IgD-negative memory B cell (primary cell): ENCODE data around the gene SCGB1D4. TPM values are rescaled to one million over a fixed set of nuclear protein-coding genes. Genes with fewer than 3 reads are reported as not detected.

Experiments used
- H3K27ac Mint-ChIP-seq, 3 donors: one replicate each; pipeline ENCODE4 v1.8.0; 2020 to 2022; ENCODE audit warnings: mild to moderate bottlenecking in 3 of 3, mixed read lengths in 3 of 3, moderate library complexity in 1 of 3
- H3K27me3 Mint-ChIP-seq: one replicate; pipeline ENCODE4 v1.8.0; 2021; ENCODE audit warnings: mixed read lengths
- H3K36me3 Mint-ChIP-seq: one replicate; pipeline ENCODE4 v1.8.0; 2020; ENCODE audit warnings: mild to moderate bottlenecking, mixed read lengths
- H3K4me1 Mint-ChIP-seq, 3 donors: one replicate each; pipeline ENCODE4 v1.8.0; 2020 to 2022; ENCODE audit warnings: mixed read lengths in 3 of 3, mild to moderate bottlenecking in 1 of 3
- H3K4me3 Mint-ChIP-seq, 4 donors: one replicate each; pipeline ENCODE4 v1.8.0; 2020 to 2022; ENCODE audit warnings: mild to moderate bottlenecking in 4 of 4, mixed read lengths in 4 of 4, moderate library complexity in 3 of 4
- H3K9me3 Mint-ChIP-seq, 3 donors: one replicate each; pipeline ENCODE4 v1.8.0; 2020 to 2021; ENCODE audit warnings: mixed read lengths in 3 of 3, mild to moderate bottlenecking in 1 of 3
- polyA plus RNA-seq: library from polyadenylated mRNA; unstranded; fragments of 300-500 nt; fragmentation: Illumina TruSeq; gene quantifications from one replicate; pipeline ENCODE4 v1.2.3, GENCODE V29; 2021

Gene SCGB1D4
- polyA plus RNA-seq, 1 donor from 2014 or later: not detected

DNA sequence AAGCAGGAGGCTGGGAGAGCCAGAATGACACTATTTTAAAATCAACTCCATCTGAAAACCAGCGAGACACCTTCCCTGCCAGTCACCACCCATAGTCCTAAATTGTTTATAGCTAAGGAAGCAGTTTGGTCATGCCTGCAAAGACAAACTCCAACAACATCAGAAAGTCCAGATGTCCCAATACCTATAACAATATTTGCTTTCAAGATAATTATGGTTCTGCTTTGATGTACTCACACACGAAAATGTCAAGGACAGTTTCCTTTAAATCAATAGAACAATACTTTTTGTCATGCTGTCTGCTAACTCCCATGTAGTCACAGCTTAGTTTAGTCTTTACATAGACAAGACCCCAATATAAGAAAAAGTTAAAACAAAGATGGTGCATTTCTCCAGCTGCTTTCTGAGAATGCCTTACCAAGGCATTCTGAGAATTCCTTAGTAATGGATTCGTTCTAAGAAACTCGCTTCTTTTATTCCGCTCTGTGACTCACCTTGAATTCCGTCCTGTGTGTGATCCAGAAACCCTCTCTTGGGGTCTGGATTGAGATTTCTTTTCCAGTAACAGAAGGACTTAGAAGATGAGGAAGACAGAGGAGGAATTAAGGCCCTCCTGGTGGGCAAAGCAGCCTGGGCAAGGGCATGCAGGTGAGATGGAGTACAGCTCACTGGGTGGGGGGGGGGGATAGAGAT is 38.5 kb downstream of the SCGB1D4 start:
- no peak overlapping the region for H3K27ac Mint-ChIP-seq
- no peaks in the 10 kb centered on the region for H3K4me1 Mint-ChIP-seq
- peaks cover 12% of the 10 kb centered on the region for H3K27me3 Mint-ChIP-seq
- H3K9me3 Mint-ChIP-seq: peaks cover 2 to 6% (median 6%) of the 10 kb centered on the region in 3 donors
- H3K36me3 Mint-ChIP-seq: peaks cover 2% of the 10 kb centered on the region
- H3K4me3 Mint-ChIP-seq: no peak overlapping the region

DNA sequence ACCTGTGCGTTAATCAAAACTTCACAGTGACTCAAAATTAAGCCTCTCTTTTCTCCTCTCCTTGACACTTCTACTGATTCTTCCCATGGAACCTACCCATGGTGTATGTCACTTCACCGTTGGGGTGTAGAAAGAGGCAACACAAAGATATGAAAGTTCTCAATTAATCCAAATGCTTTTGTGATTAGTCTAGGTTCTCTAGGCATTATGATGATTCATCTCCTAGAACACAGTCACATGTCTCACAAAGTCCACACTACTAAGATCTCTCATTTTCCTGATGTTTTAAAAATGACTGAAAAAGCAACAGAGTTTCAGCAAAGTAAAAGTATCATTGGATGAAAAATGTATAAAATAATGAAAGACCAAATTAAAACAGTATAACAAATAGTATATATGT is 42.6 kb downstream of the SCGB1D4 start:
- Mint-ChIP-seq H3K27me3 (peaks cover 11% of the 10 kb centered on the region), H3K4me3 (no peak overlapping the region), H3K27ac (no peak overlapping the region), H3K4me1 (no peaks in the 10 kb centered on the region), H3K36me3 (peaks cover 1% of the 10 kb centered on the region), H3K9me3 (peaks cover 5 to 32% (median 28%) of the 10 kb centered on the region in 3 donors)

DNA sequence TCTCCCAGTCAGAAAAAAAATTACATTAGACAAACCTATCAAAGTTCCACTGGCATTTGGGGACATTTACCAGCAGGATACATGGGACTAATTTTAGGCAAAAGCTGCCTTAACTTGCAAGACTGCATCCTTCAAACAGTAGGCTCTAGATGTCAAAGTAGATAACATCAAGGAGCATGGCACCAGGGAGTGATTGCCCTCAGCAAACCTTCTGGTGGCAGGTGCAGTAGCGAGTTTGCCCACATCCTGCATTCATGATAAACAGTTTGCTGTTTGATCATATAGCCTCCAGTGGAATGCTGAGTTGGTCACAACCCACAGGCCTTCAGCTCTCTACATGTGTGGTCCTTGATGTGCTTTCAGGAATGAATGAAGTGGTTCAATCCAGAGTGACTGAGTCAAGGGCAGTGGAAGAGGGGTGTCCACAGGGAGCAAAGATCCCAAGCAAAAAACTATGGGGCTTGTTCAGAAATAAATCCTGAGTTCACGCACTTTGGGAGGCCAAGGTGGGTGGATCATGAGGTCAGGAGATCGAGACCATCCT is 44.8 kb downstream of the SCGB1D4 start:
- peaks cover 13% of the 10 kb centered on the region for H3K27me3 Mint-ChIP-seq
- no peaks in the 10 kb centered on the region for H3K4me1 Mint-ChIP-seq
- H3K9me3 Mint-ChIP-seq: peaks cover 9 to 50% (median 45%) of the 10 kb centered on the region in 3 donors
- H3K27ac Mint-ChIP-seq: no peak overlapping the region
- H3K36me3 Mint-ChIP-seq: peaks cover 5% of the 10 kb centered on the region
- H3K4me3 Mint-ChIP-seq: no peak overlapping the region

DNA sequence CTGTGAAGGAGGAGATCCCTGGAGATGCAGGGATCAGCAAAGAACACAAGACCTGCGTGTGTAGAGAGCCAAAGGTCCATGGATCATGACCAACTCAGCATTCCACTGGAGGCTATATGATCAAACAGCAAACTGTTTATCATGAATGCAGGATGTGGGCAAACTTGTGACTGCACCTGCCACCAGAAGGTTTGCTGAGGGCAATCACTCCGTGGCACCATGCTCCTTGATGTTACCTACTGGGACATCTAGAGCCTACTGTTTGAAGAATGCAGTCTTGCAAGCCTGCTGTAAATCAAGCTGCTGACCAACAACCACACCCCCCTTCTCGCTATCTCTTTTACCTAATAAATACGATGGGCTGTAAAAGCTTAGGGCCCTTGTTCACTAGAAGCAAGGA is 47.2 kb downstream of the SCGB1D4 start:
- Mint-ChIP-seq H3K9me3 (peaks cover 9 to 50% (median 46%) of the 10 kb centered on the region in 3 donors), H3K4me1 (no peaks in the 10 kb centered on the region), H3K36me3 (peaks cover 5% of the 10 kb centered on the region), H3K4me3 (no peak overlapping the region), H3K27ac (no peak overlapping the region), H3K27me3 (peaks cover 17% of the 10 kb centered on the region)

Other genes starting within 250 kb of the SCGB1D4 start
- gene INCENP, start 175.1 kb downstream of the SCGB1D4 start, polyA plus RNA-seq: 2.8 TPM
- gene SCGB1D1, start 108.9 kb downstream of the SCGB1D4 start, polyA plus RNA-seq: not detected
- gene SCGB2A1, start 90.4 kb downstream of the SCGB1D4 start, polyA plus RNA-seq: not detected
- not detected for gene SCGB1D2, start 56.8 kb downstream of the SCGB1D4 start, polyA plus RNA-seq
- gene SCGB2A2, start 28.9 kb downstream of the SCGB1D4 start, polyA plus RNA-seq: not detected
- gene ASRGL1, start 38.4 kb upstream of the SCGB1D4 start, polyA plus RNA-seq: 1.9 TPM
- gene SCGB1A1, start 120.0 kb upstream of the SCGB1D4 start, polyA plus RNA-seq: not detected
- gene AHNAK, start 247.7 kb upstream of the SCGB1D4 start, polyA plus RNA-seq: 107 TPM